Measurements from ENCODE around the gene ITPRIP.
A peak's percentile ranks its signal among the peaks of the same experiment; 100 is the strongest.

ITPRIP gene

GRCh38 chr10:104274762-104275721 is 63.2 kb downstream of the ITPRIP start (continued):
- no peak for TF ChIP-seq BCL6B (tag by site-specific recombination; IDR thresholded peaks at IDR 0.05)
- no peak for TF ChIP-seq PBX3 (CRISPR knock-in tag; IDR thresholded peaks at IDR 0.05)
- no peak for TF ChIP-seq ZNF280D (tag by site-specific recombination; IDR thresholded peaks at IDR 0.05)
- TF ChIP-seq OVOL3 (tag by site-specific recombination; IDR thresholded peaks at IDR 0.05), result no peak
- TF ChIP-seq ZNF121 (tag by site-specific recombination; IDR thresholded peaks at IDR 0.05), result no peak
- no peak for TF ChIP-seq ATF2 (tag by site-specific recombination; IDR thresholded peaks at IDR 0.05; ENCODE audit: low read depth)
- TF ChIP-seq ZNF629 (tag by site-specific recombination; IDR thresholded peaks at IDR 0.05), result 0 out of 2 replicates have a peak, but pooled peaks have one; percentile 13
- peak; percentile 100 for TF ChIP-seq PRDM10 (tag by site-specific recombination; IDR thresholded peaks at IDR 0.05)
- no peak for TF ChIP-seq TRIM28 (IDR thresholded peaks at IDR 0.05; ENCODE audit: borderline replicate concordance, low read length)
- 0 out of 2 replicates have a peak, but pooled peaks have one; percentile 22 for TF ChIP-seq ZNF843 (tag by site-specific recombination; IDR thresholded peaks at IDR 0.05)
- TF ChIP-seq ZFP3 (tag by site-specific recombination; IDR thresholded peaks at IDR 0.05; ENCODE audit: low read depth), result no peak
- TF ChIP-seq ZNF19 (tag by site-specific recombination; IDR thresholded peaks at IDR 0.05; ENCODE audit: low read depth), result no peak
- peak; percentile 40; the same call in 1 of the 2 replicates for TF ChIP-seq ZNF600 (tag by site-specific recombination; IDR thresholded peaks at IDR 0.05)
- TF ChIP-seq ZNF449 (tag by site-specific recombination; IDR thresholded peaks at IDR 0.05), result no peak
- no peak for TF ChIP-seq ZNF394 (tag by site-specific recombination; IDR thresholded peaks at IDR 0.05; ENCODE audit: borderline replicate concordance)
- TF ChIP-seq HOXC10 (CRISPR knock-in tag; IDR thresholded peaks at IDR 0.05), result no peak
- TF ChIP-seq ZNF610 (tag by site-specific recombination; IDR thresholded peaks at IDR 0.05; ENCODE audit: borderline replicate concordance), result no peak; the same call in 1 of the 2 replicates
- TF ChIP-seq ZSCAN5A (tag by site-specific recombination; IDR thresholded peaks at IDR 0.05), result no peak
- no peak; the same call in 1 of the 2 replicates for TF ChIP-seq ZIC2 (tag by site-specific recombination; IDR thresholded peaks at IDR 0.05)
- TF ChIP-seq ZNF223 (tag by site-specific recombination; IDR thresholded peaks at IDR 0.05), result no peak
- TF ChIP-seq ZSCAN18 (tag by site-specific recombination; IDR thresholded peaks at IDR 0.05), result no peak
- TF ChIP-seq SCRT2 (tag by site-specific recombination; IDR thresholded peaks at IDR 0.05), result no peak
